A673 (cell line): ENCODE results near the gene AVPR2. TPM values are rescaled to one million over a fixed set of nuclear protein-coding genes. Genes with fewer than 3 reads are reported as not detected.

Experiments used
- BruUV-seq: library from RNA; stranded (reverse); fragments of 400-500 nt; replicated peaks from 2 replicates; lab custom pipeline; 2021; lab: Mats Ljungman, UMichigan
- CTCF ChIA-PET: fragments of 300-600 bp; sonication (Branson Sonifier 250); formaldehyde crosslinking; loops from one replicate; lab custom pipeline; 2022; ENCODE audit warnings: antibody characterized with exemption; lab: Charles Lee
- POLR2A ChIA-PET: fragments of 300-600 bp; sonication (Branson Sonifier 250); formaldehyde crosslinking; loops from one replicate; lab custom pipeline; 2022; ENCODE audit warnings: antibody characterized with exemption; ENCODE audit not compliant: low non-redundant PET; lab: Charles Lee
- DNase-seq: peaks from one replicate; pipeline ENCODE4 v3.0.0-alpha.2; 2015; ENCODE audit warnings: low spot score
- H3K27ac ChIP-seq: fragments of 200-600 bp; sonication (generic); 2 replicates; pipeline ENCODE4 v1.5.1; 2016; ENCODE audit warnings: mixed run types, low read depth, mild to moderate bottlenecking, mixed read lengths, antibody characterized with exemption, low read length; ENCODE audit not compliant: poor library complexity, severe bottlenecking
- H3K27me3 ChIP-seq: fragments of 200-600 bp; sonication (generic); replicated peaks from 2 replicates; pipeline ENCODE4 v1.6.1; 2017; ENCODE audit warnings: mixed run types, low read depth, mild to moderate bottlenecking, mixed read lengths, antibody characterized with exemption, low read length; ENCODE audit not compliant: insufficient read depth, poor library complexity
- H3K36me3 ChIP-seq: fragments of 200-600 bp; sonication (generic); 2 replicates; pipeline ENCODE4 v1.6.1; 2016; ENCODE audit warnings: mixed run types, mild to moderate bottlenecking, mixed read lengths, antibody characterized with exemption, low read length; ENCODE audit not compliant: insufficient read depth, poor library complexity, severe bottlenecking
- H3K4me1 ChIP-seq: fragments of 200-600 bp; sonication (generic); 2 replicates; pipeline ENCODE4 v1.6.1; 2017; ENCODE audit warnings: mixed run types, mild to moderate bottlenecking, mixed read lengths, antibody characterized with exemption, low read length; ENCODE audit not compliant: insufficient read depth, poor library complexity, severe bottlenecking
- H3K4me3 ChIP-seq: fragments of 200-600 bp; sonication (generic); 2 replicates; pipeline ENCODE4 v1.5.1; 2016; ENCODE audit warnings: low read depth, mixed run types, mild to moderate bottlenecking, mixed read lengths, low read length; ENCODE audit not compliant: poor library complexity, severe bottlenecking
- H3K9me3 ChIP-seq: fragments of 200-600 bp; sonication (generic); 2 replicates; pipeline ENCODE4 v1.6.1; 2016; ENCODE audit warnings: mixed run types, low read depth, mild to moderate bottlenecking, mixed read lengths, antibody characterized with exemption, low read length; ENCODE audit not compliant: poor library complexity, severe bottlenecking
- EZH2 ChIP-seq: fragments of 200-600 bp; sonication (generic); IDR thresholded peaks from 2 replicates; pipeline ENCODE4 v1.6.1; 2017; ENCODE audit warnings: borderline replicate concordance, low read depth, mild to moderate bottlenecking, mixed read lengths, antibody characterized with exemption, low read length; ENCODE audit not compliant: poor library complexity, severe bottlenecking
- intact Hi-C: fragments of 100-400 bp; cut with micrococcal nuclease; formaldehyde crosslinking; loops from one replicate; pipeline ENCODE4 v1.10.0; 2022; ENCODE audit not compliant: unreplicated experiment
- total RNA-seq: library from RNA; stranded (reverse); gene quantifications from 2 replicates; pipeline ENCODE4 v1.2.3, GENCODE V29; 2021
- TF ChIP-seq, protein P1 (sequence below): fragments of 300-800, 200-600 bp; sonication (generic); conservative IDR thresholded peaks from 2 replicates; pipeline ENCODE4 v1.5.1; 2017; ENCODE audit warnings: low read depth, mild to moderate bottlenecking, antibody characterized with exemption, low read length, moderate library complexity, mixed read lengths

The AVPR2 gene
- total RNA-seq, 1 experiment from 2014 or later, result not detected

DNA sequence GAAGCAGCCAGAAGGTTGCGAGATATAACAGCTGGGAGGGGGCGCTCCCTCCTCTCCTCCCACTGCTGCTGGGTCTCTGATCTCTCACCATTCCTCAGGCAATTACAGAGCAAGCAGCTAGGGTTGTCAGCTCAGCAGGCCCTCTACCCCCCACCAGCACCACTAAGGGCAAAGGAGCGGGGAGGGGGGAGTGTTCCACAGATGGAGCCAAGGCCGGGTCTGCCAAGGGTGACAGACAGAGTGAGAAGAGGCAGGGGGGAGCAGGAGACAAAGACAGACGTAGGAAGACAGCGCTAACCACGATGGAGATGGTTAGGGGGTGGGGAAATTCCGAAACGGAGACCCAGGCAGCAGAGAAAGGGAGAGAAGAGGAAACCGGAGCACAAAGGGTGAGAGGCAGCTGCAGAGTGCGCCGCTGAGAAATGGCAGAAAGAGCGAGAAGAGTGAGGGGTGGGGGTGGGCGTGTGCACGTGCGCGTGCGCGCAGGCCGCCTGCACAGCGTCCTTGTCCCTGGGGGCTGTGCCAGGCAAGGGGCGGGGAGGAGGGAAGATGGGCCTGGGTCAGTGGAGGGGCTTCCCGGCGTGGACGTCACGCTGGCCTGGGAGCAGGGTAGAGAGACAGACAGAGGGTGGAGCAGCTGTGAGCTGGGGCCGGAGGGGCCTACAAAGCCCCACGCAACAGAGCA is 25.4 kb upstream of the AVPR2 start:
- Histone ChIP-seq H3K27ac (no peak overlapping the region), H3K36me3 (no peaks in the 10 kb centered on the region), H3K27me3 (peaks cover 5% of the 10 kb centered on the region), H3K4me1 (no peaks in the 10 kb centered on the region), H3K9me3 (no peaks in the 10 kb centered on the region), H3K4me3 (no peak overlapping the region)
- BruUV-seq, result no TSS peak
- ChIA-PET POLR2A (no interaction called here), CTCF (interaction anchor here (0.7 kb wide), 1 partner anchor 102 kb away, joined by 3 read pairs; no protein-coding TSS in a partner anchor)
- intact Hi-C loops, result no loop called here
- TF ChIP-seq, protein P1, sequence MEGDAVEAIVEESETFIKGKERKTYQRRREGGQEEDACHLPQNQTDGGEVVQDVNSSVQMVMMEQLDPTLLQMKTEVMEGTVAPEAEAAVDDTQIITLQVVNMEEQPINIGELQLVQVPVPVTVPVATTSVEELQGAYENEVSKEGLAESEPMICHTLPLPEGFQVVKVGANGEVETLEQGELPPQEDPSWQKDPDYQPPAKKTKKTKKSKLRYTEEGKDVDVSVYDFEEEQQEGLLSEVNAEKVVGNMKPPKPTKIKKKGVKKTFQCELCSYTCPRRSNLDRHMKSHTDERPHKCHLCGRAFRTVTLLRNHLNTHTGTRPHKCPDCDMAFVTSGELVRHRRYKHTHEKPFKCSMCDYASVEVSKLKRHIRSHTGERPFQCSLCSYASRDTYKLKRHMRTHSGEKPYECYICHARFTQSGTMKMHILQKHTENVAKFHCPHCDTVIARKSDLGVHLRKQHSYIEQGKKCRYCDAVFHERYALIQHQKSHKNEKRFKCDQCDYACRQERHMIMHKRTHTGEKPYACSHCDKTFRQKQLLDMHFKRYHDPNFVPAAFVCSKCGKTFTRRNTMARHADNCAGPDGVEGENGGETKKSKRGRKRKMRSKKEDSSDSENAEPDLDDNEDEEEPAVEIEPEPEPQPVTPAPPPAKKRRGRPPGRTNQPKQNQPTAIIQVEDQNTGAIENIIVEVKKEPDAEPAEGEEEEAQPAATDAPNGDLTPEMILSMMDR, result no peak
- no peak for TF ChIP-seq EZH2
- peak; percentile 33 for DNase-seq

DNA sequence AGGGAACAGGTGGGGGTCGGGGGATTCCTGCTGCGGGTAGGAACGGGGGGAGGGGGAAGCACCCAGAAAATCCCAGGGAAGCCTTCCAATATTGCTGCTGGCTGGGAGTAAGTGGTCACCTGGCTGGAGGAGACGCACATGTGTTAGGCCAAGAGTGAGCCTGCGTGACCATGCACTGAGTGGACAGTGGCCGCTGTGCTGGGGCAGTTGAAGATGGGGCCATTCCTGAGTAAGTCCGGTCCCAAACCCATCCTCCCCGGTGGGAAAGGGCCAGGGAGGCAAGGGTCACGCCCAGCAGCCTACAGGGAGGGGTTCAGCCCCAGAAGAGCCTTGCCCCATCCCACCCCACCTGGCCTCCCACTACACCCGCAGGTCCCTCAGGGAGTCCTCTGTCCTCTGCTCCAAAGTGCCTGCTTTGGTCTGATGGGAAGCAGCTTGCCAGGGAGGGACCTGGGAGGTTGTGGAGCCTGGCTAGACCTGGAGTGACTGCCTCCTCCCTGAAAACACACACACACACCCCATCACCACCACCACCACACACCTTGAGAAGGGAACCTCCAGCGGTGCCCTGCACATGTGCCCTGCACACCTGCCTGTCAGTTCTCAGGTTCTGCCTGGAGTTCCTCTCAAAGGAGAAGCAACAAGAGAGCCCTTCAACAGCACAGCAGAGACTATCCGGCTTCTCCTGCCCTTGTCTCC is 24.6 kb upstream of the AVPR2 start:
- Histone ChIP-seq H3K27ac (no peak overlapping the region), H3K36me3 (no peaks in the 10 kb centered on the region), H3K4me1 (no peaks in the 10 kb centered on the region), H3K27me3 (peaks cover 12% of the 10 kb centered on the region), H3K9me3 (no peaks in the 10 kb centered on the region), H3K4me3 (no peak overlapping the region)
- TF ChIP-seq EZH2, result no peak
- TF ChIP-seq, protein P1, result no peak
- POLR2A ChIA-PET, result no interaction called here
- CTCF ChIA-PET, result interaction anchor here (0.7 kb wide), 1 partner anchor 101 kb away, joined by 3 read pairs; no protein-coding TSS in a partner anchor
- DNase-seq, result no peak
- intact Hi-C loops, result no loop called here
- BruUV-seq, result no TSS peak

DNA sequence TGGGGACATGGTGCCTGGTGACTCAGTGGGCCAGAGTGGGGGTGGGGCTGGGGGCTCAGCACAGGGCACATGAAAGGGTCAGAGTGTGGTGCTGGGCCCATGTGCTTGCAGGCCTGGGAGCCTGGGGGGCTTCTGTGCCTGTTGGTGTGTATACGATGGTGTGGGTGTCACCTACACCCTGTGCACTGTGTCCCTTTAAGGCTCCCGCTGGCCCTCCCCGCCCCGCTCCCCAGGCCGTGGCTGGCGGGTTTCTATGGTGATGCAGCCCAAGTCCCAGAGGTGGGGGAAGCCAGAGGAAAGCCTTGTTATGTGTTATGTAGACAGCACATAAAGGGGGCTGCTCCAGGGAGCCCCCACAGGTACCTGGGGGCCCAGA is 24.0 kb upstream of the AVPR2 start:
- no peaks in the 10 kb centered on the region for H3K36me3 ChIP-seq
- POLR2A ChIA-PET, result no interaction called here
- H3K9me3 ChIP-seq, result no peaks in the 10 kb centered on the region
- no peaks in the 10 kb centered on the region for H3K4me1 ChIP-seq
- TF ChIP-seq, protein P1, result no peak
- TF ChIP-seq EZH2, result no peak
- H3K4me3 ChIP-seq, result no peak overlapping the region
- BruUV-seq, result no TSS peak
- DNase-seq, result no peak
- no peak overlapping the region for H3K27ac ChIP-seq
- peaks cover 17% of the 10 kb centered on the region for H3K27me3 ChIP-seq
- intact Hi-C loops, result no loop called here
- CTCF ChIA-PET, result no interaction called here
